HepG2 (cell line): ENCODE results near the gene IRF6. TPM values are rescaled to one million over a fixed set of nuclear protein-coding genes. Genes with fewer than 3 reads are reported as not detected.

Source experiments
- ASH2L ChIP-seq: fragments of 300-600, 200-600 bp; sonication (generic); IDR thresholded peaks from 2 replicates; pipeline ENCODE4 v1.7.0; 2017; ENCODE audit warnings: low read depth, mild to moderate bottlenecking, moderate library complexity, mixed read lengths, low read length; ENCODE audit not compliant: insufficient read length
- ATF2 ChIP-seq: sonication (generic); formaldehyde crosslinking; IDR thresholded peaks from 2 replicates; pipeline ENCODE4 v1.4.0; 2020; ENCODE audit warnings: missing genetic modification reagents
- E2F1 ChIP-seq: sonication (generic); formaldehyde crosslinking; IDR thresholded peaks from 2 replicates; pipeline ENCODE4 v1.5.0; 2020; ENCODE audit warnings: missing genetic modification reagents
- ETS1 ChIP-seq: sonication (generic); formaldehyde crosslinking; IDR thresholded peaks from 2 replicates; pipeline ENCODE4 v1.4.0; 2020; ENCODE audit warnings: missing genetic modification reagents
- FOXC1 ChIP-seq: sonication (generic); formaldehyde crosslinking; IDR thresholded peaks from 2 replicates; pipeline ENCODE4 v1.8.0; 2022; ENCODE audit warnings: mild to moderate bottlenecking, missing genetic modification reagents, borderline replicate concordance
- JDP2 ChIP-seq: sonication (generic); formaldehyde crosslinking; IDR thresholded peaks from 2 replicates; pipeline ENCODE4 v1.8.1; 2022; ENCODE audit warnings: missing genetic modification reagents, borderline replicate concordance
- KIAA2018 ChIP-seq: sonication (generic); formaldehyde crosslinking; IDR thresholded peaks from 2 replicates; pipeline ENCODE4 v1.5.0; 2020; ENCODE audit warnings: mild to moderate bottlenecking, missing genetic modification reagents, borderline replicate concordance
- NFATC3 ChIP-seq: sonication (generic); formaldehyde crosslinking; IDR thresholded peaks from 2 replicates; pipeline ENCODE4 v1.5.1; 2020; ENCODE audit warnings: mild to moderate bottlenecking, missing genetic modification reagents
- NFKB2 ChIP-seq: sonication (generic); formaldehyde crosslinking; IDR thresholded peaks from 2 replicates; pipeline ENCODE4 v1.4.0; 2020; ENCODE audit warnings: missing genetic modification reagents, borderline replicate concordance
- TAF1 ChIP-seq: sonication (generic); formaldehyde crosslinking; IDR thresholded peaks from 2 replicates; pipeline ENCODE4 v1.4.0; 2020; ENCODE audit warnings: missing genetic modification reagents
- ZBTB33 ChIP-seq: sonication (generic); formaldehyde crosslinking; IDR thresholded peaks from 2 replicates; pipeline ENCODE4 v1.4.0; 2020; ENCODE audit warnings: missing genetic modification reagents
- ZFP36L1 ChIP-seq: sonication (generic); formaldehyde crosslinking; IDR thresholded peaks from 2 replicates; pipeline ENCODE4 v1.8.0; 2022; ENCODE audit warnings: mild to moderate bottlenecking, missing genetic modification reagents, moderate library complexity
- ZNF17 ChIP-seq: sonication (generic); formaldehyde crosslinking; IDR thresholded peaks from 2 replicates; pipeline ENCODE4 v1.5.0; 2020; ENCODE audit warnings: mild to moderate bottlenecking, missing genetic modification reagents
- polyA plus RNA-seq, 8 experiments: library from polyadenylated mRNA; depleted of rRNA in 3 of 8; stranded (reverse) in 7 of 8; unstranded in 1 of 8; fragments of >200 nt; fragmentation: Illumina TruSeq in 4 of 8; extraction: Trizol in 4 of 8; gene quantifications; 2 replicates each; pipeline versions ENCODE4 v1.2.1 to v1.2.3, GENCODE V29; 2011 to 2016; ENCODE audit warnings: low read depth in 4 of 8, missing spikeins in 1 of 8, mixed read lengths in 1 of 8; ENCODE audit not compliant: insufficient read depth in 1 of 8
- total RNA-seq, 5 experiments: library from RNA; depleted of rRNA; stranded (reverse); fragments of >200 nt; fragmentation: Illumina TruSeq; extraction: Trizol; gene quantifications; 2 replicates each; pipeline ENCODE4 v1.2.3, GENCODE V29; 2016; ENCODE audit warnings: low read depth in 1 of 5

Gene IRF6
- total and polyA plus RNA-seq, 2 of the 13 experiments (the other 11 are each of a cell fraction or from before 2014, with no cell fraction given) = 0.02 TPM; not detected in 1

- TF ChIP-seq ZFP36L1 (CRISPR knock-in tag) = no peak
- TF ChIP-seq FOXC1 = no peak
- TF ChIP-seq ASH2L = no peak
- TF ChIP-seq ZNF17 (CRISPR knock-in tag) = 0 out of 2 replicates have a peak, but pooled peaks have one; percentile 33
- TF ChIP-seq JDP2 (CRISPR knock-in tag) = no peak
- peak; percentile 91 for TF ChIP-seq ATF2
- no peak for TF ChIP-seq ZBTB33
- no peak for TF ChIP-seq KIAA2018 (CRISPR knock-in tag)
- peak; percentile 58; the same call in 1 of the 2 replicates for TF ChIP-seq TAF1 (CRISPR knock-in tag)
- peak; percentile 34; the same call in 1 of the 2 replicates for TF ChIP-seq E2F1 (CRISPR knock-in tag)
- TF ChIP-seq ETS1 (CRISPR knock-in tag) = no peak
- TF ChIP-seq NFATC3 = peak; percentile 25; the same call in 1 of the 2 replicates
- TF ChIP-seq NFKB2 = no peak
Observed at GRCh38 chr1:209784265-209785169, 21.4 kb downstream of the IRF6 start, which contains the start of gene C1orf74 (continued).
